Activated CD4-positive, alpha-beta T cell treated with anti-CD3 and anti-CD28 coated beads, Interleukin-2, amount 50 U/mL, for 16 hours (primary cell): Measurements from ENCODE around the gene NCMAP.
A peak's percentile ranks its signal among the peaks of the same experiment; 100 is the strongest.

Source experiments
- DNase-seq: peaks from one replicate; pipeline ENCODE4 v3.0.0-alpha.2; 2020

NCMAP gene

GRCh38 chr1:24575905-24576587 is 20.2 kb downstream of the NCMAP start:
- DNase-seq = no peak

DNA sequence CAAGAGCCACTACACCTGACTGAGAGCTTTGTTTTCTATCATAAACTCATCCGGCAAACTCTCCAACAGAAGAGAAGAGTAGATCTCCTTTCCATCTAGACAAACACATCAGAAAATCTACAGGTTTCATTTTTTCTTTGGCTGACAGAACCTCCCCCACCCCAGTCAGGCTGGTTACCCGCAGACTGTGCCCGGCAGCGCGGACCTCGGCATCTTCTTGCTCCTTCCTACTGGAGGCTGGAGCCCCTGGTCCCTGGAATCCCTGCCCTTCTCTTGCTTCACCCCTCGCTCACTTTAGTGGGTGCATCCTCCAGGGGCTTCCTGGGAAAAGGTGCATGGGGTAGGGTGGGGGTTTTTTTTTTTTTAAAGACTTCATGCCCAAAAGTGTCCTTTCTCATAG is 23.0 kb downstream of the NCMAP start:
- no peak for DNase-seq

GRCh38 chr1:24580756-24581155 is 24.9 kb downstream of the NCMAP start:
- DNase-seq = no peak

GRCh38 chr1:24584171-24584647 is 28.3 kb downstream of the NCMAP start:
- no peak for DNase-seq

GRCh38 chr1:24586119-24586518 is 30.2 kb downstream of the NCMAP start:
- no peak for DNase-seq

DNA sequence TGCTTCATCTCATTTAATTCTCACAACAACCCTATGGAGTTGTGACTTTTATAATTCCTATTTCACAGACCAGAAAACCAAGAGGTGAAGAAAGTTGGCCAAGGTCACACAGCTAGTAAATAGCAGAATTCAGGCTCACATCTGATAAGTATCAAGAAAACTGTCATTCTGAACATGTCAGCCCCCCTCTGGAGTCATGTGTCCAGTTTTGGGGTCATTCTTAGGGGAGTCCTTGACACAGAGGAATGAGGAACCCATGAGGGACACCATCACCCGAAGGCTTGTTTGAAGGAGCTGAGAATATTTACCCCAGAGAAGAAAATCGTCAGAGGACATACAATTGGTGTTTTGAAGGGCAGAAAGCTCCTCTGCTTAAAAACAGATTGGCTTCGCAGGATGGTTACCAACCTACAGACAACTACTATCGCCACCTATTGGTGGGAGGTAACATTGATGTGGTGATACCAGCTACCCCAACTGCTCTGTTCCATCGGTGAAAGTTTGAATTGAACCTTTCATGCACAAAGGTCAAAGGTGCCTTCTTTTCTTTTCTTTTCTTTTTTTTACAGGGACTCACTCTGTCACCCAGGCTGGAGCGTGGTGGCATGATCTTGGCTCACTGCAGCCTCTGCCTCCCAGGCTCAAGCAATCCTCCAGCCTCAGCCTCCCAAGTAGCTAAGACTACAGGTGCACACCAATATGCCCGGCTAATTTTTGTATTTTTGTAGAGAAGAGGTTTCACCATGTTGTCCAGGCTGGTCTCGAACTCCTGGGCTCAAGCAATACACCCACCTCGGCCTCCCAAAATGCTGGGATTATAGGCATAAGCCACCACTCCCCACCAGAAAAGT is 31.3 kb downstream of the NCMAP start:
- DNase-seq = peak; percentile 77

DNA sequence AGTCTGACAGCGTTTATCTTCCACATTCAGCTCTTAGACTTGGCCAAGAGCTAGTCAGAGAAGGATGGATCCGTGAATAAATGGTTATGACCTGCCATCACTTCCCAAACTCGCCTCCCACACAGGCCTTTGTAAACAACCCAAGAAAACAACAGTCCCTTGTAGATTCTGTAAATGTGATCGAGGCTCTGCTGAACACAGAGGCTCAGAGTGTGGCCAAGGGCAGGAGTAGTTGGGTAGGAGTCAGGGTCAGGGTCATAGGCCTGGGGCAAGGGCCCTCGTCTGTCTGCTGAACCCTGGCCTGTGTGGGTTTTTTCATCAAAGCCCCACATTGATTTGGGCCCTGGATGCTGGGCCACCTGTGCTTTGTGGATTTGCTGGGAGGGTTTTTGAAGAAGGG is 32.7 kb downstream of the NCMAP start:
- no peak for DNase-seq

GRCh38 chr1:24589200-24589599 is 33.3 kb downstream of the NCMAP start:
- DNase-seq = no peak

DNA sequence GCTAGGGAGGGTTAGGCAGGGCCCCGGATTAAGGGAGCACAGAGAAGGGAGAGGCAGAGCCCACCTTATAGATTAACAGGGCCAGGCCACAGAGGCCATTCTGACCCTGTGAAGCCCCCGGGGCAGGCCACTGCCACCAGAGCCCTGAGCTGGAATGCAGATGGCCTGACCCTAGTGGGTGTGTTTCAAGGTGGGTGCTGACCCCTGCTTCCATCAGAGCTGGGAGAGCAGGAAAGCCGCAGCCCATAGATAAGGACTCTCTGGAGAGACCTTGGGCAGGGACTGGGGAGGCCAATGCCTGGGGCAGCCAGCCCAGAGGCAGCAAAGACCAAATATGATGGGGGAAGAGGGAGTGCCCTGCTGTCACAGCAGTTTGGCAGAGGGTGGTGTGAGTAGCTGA is 35.9 kb downstream of the NCMAP start:
- DNase-seq = no peak

DNA sequence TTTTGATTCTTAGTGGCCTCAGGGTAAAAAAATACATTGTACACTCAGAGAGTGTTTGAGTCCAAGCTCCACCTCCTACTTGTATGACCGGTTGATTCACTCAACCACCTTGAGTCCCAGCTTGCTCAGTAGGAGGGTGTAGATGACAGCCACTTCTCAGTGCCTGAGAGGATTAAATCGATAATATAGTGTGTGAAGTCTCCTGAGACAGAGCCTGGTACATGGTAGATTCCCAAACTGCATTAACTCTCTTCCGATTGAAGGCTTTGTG is 38.4 kb downstream of the NCMAP start:
- no peak for DNase-seq

DNA sequence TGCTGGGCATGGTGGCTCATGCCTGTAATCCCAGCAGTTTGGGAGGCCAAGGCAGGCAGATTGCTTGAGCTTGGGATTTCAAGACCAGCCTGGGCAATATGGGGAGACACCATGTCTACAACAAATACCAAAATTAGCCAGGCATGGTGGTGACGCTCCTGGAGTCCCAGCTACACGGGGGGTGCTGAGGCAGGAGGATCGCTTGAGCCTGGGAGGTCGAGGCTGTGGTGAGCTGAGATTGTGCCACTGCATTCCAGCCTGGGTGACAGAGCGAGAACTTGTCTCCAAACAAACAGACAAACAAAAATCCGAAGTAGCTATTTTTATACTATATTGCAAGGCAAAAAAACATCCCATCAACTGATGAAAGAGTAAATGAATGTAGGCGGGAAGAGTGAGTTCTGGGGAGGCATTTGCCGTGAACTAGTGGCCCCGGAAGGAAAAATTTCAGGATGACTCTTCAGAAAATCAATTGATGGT is 40.6 kb downstream of the NCMAP start:
- DNase-seq = no peak

- no peak for DNase-seq
Measured at GRCh38 chr1:24599265-24599664, 43.4 kb downstream of the NCMAP start.

DNA sequence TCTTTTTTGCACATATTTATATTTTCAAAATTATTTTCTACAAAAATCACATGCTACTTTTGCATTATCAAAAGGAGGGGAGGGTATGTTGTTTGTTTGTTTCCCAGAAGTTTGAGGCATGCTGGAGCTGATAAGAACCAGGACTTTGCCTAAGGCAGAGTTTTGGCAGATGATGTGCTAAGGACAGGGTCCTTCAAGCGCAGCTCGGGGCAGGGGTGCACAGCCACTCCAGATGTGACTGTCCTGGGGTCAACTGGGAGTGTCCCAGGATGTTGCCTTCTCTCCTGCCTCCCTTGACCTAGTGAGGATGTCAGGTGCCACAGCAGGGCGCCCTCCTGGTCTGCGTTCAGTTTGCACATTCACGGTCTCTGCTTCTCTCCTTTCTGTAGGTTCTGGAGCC is 44.7 kb downstream of the NCMAP start:
- no peak for DNase-seq

- no peak for DNase-seq
Measured at GRCh38 chr1:24605534-24606295, 49.8 kb downstream of the NCMAP start.

GRCh38 chr1:24606296-24606605 is 50.4 kb downstream of the NCMAP start:
- no peak for DNase-seq

- no peak for DNase-seq
Measured at GRCh38 chr1:24606621-24607020, 50.7 kb downstream of the NCMAP start.

DNA sequence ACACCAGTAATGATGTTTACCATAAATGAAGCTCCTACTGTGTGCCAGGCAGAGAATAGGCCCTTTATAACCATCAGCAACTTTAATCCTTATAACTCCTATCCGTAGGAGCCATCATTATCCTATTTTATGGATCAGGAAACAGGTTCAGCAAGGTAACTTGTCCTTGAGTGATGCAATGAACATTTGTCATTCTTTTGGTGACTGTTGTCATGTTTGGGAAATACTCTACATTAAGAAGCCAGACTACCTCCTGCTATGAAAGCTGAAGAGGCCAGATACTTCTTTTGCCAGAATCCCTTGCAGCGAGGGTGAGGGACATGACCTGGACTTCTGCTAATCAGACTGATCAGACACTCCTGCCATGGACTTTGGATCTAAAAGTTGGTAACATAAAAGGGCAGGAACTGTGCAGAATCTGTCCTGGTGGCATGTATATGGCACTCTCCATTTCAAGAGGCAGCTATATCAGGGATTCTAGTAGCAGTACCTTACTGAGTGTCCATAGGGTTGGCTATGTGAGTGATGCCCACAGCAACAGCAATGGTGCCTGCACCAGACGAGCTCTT is 54.1 kb downstream of the NCMAP start:
- no peak for DNase-seq

DNA sequence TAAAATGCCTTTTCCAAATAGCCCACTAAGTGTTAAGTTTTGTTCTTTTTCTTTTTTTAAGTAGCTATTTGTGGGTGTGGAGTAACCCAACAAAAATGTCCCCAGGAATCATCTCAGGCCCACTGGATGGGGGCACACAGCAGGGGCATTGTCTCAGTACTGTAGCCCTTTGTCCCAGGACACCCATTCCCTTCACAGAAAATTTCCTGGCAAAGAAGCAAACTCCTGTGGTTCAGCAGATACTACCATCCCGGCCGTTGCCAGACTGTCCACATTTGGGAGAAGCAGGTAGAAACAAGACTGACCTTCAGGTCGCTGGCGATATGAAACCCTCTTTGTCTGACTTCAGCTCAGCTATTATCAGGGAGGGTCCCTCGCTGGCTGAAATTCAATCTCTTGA is 63.5 kb downstream of the NCMAP start:
- no peak for DNase-seq

GRCh38 chr1:24620678-24621077 is 64.8 kb downstream of the NCMAP start:
- DNase-seq = no peak

DNA sequence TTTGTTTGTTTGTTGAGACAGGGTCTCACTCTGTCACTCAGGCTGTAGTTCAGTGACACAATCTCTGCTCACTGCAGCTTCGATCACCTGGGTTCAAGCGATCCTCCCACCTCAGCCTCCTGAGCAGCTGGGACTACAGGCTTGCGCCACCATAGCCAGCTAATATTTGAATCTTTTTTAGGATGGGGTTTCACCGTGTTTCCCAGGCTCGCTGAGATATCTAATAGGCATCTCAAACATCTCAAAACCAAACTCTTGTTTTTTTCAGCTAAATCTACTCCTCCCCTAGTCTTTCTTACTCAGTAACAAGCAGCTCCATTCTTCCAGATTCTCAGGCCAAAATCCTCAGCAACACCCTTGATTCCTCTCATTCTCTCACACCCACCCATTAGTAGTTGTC is 65.2 kb downstream of the NCMAP start:
- DNase-seq = no peak

GRCh38 chr1:24622218-24622617 is 66.3 kb downstream of the NCMAP start:
- no peak for DNase-seq

DNA sequence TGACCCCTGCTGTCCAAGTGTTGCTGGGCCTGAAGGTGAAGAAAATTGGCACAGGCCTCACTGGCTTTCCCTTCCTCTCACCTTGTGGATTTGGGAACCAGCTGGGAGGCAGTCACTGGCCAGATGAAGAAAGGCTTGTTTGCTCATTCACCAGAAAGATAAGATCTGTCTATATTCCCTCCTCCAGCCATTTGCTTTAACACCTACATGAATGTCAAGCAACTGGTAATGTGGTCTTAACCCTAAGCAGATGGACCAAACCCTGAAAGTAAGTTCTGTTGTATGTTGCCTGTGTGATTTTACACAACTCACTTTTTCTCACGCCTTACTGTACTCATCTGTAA is 76.9 kb downstream of the NCMAP start:
- no peak for DNase-seq

GRCh38 chr1:24635195-24635843 is 79.4 kb downstream of the NCMAP start:
- peak; percentile 56 for DNase-seq
